ENCODE measurements around the gene SPRYD7.
"Not testable (repeated sequence)": the region's sequence is repeated elsewhere in the genome, so short reads cannot be mapped to it uniquely, and the experiment has no call there.

SPRYD7 gene

DNA sequence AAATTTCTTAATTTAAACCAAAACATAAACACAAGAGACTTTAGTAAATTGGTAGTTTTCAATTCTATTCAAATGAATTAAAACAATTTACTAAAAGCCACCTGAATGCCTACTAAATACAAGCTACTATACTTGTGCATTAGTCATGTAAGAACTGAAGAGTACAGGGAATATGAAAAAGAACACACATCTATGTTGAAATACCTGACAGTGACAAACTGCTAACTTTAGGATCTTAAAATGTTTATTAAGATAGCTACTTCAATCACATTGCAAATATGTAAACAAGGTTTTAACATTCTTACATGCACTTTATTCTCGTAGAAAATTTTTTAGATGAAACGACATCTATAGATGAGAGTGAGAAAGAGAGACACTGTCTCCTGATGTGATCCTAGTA lies 4.1 kb downstream of the SPRYD7 start:
- DNase-seq: no peak

DNA sequence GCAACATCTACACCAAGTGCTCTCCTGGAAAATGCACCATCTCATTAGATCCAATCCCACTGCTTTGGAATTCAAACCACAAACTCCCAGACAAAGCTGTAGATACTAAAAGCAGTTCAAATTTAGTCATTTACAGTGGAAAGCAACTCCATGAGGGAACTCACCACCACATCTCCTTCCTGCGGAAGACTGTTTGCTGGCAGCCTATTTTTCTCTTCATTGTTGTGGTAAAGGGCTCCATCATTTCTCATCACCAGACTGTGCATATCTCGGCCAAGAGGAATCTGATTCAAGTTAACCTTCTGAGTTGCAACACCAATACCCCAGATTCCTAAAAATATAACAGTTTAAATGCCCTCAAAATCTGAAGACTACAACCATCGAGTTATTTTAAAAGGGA lies 8.4 kb downstream of the SPRYD7 start:
- DNase-seq: no peak

DNA sequence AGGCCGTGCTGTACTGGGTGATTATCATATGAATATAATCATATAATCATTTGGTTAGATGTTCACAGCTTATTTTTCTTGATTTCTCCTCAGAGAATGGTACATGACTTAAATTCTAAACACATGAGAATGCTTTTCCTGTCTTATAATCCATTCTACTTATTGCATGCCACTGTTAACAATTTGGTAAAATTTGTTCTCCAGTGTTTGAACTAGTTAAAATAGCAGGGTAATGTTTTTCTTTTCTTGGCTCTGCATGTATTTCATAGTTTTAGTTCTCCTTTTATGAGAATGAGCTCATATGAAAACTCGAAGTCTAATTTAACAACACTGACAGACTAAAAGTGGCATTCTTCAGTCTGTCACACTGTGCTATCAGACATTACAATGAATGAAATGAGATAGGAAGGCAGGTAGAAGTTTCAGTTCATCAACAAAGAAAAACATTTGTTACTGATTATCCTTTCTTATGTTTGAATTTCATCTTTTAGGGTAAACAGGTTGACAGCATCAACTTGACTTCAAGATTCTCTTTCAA lies 10.2 kb downstream of the SPRYD7 start:
- DNase-seq: no peak

DNA sequence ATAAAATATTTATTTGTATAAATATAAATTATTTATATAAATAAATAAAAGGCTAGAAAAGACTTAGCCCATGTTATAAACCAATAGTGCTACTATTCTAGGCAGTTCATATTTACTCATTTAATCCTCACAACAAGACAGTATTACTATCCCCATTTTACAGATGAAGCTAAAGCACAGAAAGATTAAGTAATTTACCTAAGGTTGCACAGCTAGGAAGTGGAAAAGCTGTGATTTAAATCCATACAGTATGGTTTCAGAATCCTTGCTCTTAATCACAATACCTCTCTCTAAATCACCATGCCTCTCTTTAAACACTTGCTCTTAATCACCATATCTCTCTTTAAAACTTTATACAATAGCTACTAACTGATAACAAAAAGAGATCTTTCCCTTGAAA lies 13.8 kb downstream of the SPRYD7 start:
- no peak for DNase-seq

DNA sequence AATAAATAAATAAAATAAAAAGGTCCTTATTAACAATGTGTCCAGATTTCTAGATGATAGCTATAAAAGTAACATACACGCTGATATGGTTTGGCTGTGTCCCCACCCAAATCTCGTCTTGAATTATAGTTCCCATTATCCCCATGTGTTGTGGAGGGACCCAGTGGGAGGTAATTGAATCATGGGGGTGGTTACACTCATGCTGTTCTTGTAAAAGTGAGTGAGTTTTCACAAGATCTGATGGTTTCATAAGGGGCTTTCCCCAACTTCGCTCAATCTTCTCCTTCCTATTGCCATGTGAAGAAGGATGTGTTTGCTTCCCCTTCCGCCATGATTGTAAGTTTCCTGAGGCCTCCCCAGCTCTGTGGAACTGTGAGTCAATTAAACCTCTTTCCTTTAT lies 15.2 kb downstream of the SPRYD7 start:
- not testable (repeated sequence) for DNase-seq

DNA sequence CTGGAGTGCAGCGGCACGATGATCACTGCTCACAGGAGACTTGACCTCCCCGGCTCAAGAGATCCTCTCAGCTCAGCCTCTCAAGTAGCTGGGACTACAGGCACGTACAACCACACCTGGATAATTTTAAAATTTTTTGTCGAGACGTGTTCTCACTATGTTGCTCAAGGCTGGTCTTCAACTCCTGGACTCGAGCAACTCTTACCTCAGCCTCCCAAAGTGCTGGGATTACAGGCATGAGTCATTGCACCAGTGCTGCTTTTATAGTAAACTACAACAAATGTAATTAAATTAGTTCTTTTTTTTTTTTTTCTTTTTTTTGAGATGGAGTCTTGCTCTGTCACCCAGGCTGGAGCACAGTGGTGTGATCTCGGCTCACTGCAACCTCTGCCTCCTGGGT lies 18.0 kb downstream of the SPRYD7 start:
- DNase-seq: not testable (repeated sequence)

DNA sequence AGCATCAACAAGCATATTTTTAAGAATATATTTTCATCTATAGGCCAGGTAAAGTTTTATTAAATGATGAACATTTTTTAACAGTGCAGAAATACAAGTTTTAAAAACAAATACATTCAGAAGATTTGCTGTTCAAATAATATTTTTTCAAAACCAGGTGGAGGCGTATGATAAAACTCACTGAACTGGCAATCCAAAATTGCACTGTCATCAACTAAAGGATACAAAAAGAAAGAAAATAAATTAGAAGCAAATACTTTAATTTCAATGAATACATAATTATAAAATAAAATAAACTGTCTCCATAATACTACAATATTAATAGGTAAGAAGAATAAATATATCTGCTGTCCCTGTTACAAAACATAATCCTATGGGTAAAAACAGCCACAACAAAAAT lies 21.2 kb downstream of the SPRYD7 start:
- DNase-seq: no peak

DNA sequence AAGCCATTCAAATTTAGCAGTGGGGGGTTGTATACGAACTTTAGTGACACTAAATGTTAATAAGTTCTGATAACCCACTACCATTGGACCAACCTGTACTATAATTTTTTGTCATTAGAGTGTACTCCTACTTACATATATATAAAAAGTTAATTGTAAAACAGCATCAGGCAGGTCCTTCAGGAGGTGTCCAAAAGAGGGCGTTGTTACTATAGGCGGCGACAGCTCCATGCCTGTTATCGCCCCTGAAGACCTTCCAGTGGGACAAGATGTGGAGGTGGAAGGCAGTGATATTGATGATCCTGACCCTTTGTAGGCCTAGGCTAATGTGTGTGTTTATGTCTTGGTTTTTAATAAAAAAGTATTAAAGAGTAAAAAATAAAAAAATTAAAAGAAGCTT lies 27.5 kb downstream of the SPRYD7 start:
- DNase-seq: no peak

DNA sequence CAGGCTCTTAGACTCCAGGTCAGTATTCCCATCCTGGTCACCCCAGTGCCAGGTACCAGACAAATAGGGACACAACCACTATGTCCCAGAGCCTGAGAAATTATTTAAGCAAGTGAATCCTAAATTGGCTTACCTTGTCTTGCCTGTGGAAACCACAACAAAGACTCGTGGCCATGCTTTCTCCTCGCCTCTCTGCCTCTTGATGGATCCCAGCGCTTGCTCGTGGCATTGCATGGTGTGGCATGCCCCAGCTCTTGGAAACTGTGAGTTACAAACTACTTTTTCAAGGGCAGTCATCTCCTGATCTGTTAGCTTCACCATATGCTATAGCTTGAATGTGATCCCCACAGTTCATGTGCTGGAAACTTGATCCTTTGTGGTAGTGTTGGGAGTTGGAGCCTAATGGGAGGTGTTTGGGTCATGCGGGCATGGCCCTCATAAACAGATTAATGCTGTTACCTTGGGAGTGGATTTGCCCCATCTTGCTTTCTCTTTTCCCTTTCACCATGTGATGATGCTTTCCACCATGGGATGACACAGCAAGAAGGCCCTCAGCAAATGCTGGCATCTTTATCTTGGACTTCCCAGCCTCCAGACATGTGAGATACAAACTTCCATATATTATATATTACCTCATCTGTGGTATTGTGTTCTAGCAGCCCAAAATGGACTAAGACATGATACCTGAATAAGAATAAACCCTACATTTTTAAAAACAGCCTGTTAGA lies 31.2 kb downstream of the SPRYD7 start:
- no peak for DNase-seq

DNA sequence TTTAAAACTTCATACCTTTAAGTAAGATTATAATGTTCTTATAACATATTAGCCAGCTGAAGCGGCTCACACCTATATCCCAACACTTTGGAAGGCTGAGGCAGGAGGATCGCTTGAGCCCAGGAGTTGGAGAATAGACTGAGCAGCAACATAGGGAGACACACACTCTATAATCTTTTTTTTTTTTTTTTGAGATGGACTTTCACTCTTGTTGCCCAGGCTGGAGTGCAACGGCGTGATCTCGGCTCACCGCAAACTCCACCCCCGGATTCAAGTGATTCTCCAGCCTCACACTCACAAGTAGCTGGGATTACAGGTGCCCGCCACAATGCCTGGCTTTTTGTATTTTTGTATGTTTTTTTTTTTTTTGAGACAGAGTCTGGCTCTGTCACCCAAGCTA lies 37.3 kb downstream of the SPRYD7 start:
- DNase-seq: no peak

DNA sequence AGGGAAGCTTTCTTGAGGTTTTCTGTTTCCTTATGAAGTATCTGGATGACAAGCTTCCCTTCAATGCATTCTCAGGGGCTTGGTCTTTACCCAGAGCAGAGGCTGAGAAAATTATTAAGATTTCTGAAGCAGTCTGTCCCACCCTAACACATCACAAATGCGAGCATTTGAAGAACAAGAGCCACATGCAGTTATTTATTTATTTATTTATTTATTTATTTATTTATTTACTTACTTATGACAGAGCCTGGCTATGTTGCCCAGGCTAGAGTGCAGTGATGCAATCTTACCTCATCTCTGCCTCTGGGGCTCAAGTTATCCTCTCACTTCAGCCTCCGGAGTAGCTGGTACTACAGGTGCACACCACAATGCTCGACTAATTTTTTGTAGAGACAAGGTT lies 38.4 kb downstream of the SPRYD7 start:
- no peak for DNase-seq

DNA sequence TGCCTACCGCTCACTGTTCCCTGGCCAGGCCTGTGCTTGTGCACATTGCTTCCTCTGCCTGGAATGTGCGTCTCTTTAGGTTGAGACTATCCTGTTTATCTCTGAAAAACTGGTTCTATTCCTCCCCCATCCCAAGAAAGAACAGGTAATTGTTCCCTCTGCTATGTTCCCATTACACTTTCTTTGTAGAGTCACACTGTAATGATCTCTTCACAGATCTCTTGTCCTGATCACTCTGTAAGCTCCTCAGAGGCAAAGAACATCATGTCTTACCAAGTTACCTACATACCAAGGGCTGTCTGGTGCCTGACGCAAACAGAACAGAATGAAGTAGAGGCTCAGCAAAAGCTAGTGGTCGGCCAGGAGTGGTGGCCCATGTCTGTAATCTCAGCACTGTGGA lies 40.3 kb downstream of the SPRYD7 start:
- DNase-seq: no peak

DNA sequence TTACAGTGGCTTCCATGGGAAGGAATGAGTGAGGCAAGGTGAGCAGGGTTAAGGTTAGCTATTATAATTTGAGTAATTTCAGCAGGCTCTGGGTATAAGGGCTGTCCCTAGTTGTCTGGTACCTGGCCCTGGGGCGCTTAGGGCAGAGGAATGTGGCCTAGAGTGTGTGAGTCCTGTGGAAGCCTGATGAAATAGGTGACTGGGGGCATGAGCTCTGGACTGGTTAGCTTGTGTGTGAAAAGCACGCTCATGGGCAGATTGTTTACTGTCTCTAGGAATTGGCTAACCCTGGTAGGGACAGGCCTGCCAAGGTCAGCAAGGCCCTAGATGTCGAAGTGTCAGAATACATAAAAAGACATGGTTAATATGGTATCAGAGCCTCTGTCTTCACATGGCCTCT lies 42.5 kb downstream of the SPRYD7 start:
- no peak for DNase-seq

DNA sequence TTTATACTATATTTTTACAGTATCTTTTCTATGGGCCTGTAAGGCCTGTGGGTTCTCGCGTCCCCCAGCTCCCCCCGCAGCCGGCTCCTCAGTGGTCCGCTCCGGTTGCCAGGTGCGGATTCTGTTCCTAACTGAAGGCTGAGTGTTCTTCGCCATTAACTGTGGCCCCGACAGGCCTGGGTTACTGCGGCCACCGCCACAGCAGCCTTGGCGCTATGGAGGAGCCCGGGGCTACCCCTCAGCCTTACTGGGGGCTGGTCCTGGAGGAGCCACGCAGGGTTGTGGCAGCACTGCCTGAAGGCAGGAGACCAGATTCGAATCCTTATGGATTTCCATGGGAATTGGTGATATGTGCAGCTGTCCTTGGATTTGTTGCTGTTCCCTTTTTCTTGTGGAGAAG lies 45.8 kb downstream of the SPRYD7 start:
- DNase-seq: no peak

DNA sequence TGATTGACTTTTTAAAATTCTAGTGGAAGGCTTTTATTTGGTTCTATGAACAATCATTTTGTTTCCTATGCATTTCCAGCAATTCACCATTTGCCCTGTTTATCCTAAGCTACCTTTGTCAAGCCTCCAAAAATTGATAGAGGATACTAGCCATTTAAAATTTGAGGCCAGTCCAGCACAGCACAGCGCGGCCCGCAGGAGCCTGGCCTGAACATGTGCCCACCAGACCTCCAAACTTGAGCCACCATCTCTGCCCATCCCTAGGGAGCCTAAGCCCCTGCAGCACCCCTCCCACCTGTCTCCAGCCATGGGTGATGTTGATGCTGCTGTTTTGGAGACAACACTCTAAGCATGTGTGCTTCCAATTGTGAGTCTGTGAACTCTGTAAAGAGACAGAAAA lies 57.5 kb downstream of the SPRYD7 start:
- DNase-seq: no peak

DNA sequence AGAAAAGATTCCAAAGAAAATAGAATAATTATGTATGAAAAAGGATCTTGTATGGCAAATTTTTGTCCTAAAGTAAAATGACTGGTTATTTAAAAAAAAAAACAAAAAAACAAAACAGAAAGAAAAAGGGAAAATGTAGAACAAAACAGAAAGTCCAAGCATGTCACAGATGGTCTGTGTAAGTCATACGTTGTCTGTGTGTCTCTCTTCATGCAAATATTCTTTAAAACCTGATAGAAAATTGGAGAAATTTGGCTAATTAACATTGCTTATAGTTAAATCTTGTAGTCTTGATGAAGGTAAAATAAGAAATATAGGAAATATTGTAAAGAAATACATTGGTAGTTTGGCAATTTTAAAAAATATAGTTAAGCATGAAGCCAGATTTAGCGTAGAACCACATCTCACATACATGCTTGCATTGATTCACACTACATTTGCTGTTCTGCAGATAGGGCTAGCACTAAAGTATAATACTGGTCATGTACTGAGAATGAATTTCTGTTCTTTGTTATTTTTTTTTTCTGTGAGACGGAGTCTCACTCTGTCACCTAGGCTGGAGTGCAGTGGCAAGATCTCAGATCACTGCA lies 58.4 kb downstream of the SPRYD7 start:
- DNase-seq: no peak

DNA sequence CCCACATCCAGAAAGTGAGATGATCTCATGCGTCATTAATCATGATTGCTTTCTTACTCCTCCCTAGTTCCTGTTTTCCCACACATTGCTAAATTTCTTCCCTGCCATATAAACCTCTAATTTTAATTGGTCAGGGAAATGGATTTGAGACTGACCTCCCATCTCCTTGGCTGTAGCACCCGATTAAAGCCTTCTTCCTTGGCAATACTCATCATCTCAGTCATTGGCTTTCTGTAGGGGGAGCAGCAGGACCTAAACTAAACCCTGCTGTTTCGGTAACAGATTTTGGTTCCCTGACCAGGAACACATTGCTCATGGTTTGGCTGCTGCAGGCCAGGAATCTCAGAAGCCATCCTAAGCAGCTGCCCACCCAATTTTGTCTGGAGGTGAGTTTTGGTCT lies 61.7 kb downstream of the SPRYD7 start:
- DNase-seq: no peak

DNA sequence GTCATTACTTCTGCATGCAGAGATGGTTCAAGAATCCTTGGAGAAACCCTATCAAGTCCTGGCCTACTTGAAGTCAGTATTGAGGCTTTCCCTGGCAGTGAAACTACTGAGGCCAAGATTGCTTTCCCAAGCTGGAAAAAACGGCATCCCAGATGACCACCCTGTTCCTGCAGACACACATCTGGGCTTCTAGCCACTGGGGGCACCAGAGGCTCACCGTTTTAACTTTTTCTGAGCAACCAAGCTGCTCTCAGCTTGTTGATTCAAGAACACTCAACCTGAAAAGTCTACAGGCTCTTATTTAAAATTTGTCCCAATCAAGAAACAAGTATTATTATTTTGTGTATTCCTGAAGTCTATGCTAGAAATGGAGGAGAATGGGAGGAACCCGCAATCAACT lies 66.6 kb downstream of the SPRYD7 start:
- no peak for DNase-seq

DNA sequence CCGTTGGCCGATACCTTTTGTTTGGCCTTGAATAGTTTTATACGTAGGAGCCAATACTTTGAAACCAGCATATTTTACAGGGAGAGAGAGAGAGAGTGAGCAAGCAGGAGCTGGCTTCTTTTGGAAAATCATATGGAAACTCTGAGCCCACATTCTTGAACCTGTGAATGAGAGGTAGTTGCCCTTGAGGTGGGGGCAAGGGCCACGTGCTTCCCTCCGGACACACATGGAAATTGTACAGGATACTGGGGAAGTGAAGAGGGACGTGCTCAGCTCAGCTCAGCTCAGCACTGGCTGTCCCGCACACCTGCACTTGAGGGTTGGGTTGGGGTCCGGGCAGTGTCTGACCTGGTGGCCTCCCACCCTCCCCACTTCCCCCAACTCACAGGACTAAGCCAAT lies 68.3 kb downstream of the SPRYD7 start:
- no peak for DNase-seq

DNA sequence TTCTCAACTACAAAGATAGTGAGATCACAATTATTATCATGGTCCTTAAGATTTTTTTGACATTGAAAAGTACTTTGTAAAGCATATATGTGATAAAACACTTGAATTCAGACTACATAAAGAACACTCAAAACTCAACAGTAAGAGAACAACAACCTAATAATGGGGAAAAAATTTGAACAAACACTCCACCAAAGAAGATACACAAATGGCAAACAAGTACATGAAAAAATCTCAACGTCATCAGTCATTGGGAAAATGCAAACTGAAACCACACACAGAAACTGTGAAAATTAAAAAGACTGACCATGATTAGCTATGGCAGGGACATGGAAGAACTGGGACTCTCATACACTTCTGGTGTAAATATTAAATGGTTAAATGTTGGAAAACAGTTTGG lies 70.9 kb downstream of the SPRYD7 start:
- DNase-seq: no peak

DNA sequence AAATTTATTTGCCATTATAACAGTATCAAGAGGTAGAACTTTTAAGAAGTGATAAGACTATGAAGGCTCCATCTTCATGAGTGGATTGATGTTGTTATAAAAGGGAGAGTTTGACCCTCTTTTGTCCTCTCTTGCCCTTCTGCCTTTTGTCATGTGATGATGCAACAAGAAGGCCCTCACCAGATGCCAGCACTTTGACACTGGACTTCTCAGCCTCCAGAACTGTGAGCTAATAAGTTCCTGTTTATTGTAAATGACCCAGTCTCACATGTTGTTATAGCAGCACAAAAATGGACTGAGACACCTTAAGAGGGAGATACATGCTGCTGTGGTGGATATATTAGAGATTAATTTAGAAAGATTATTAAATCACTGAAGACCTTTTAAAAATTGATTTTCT lies 71.6 kb downstream of the SPRYD7 start:
- no peak for DNase-seq
